SH-SY5Y (cell line): ENCODE measurements around the gene NOX1.

Experiments
- GATA2 ChIP-seq: IDR thresholded peaks from 2 replicates; pipeline ENCODE4 v1.6.1; 2011; ENCODE audit warnings: mild to moderate bottlenecking, low read depth, low read length
- GATA3 ChIP-seq: IDR thresholded peaks from 2 replicates; pipeline ENCODE4 v1.6.1; 2011; ENCODE audit warnings: low read depth, mild to moderate bottlenecking, low read length, moderate library complexity

GRCh38 chrX:100915562-100915961 lies 41.4 kb upstream of the NOX1 start:
- no peak for TF ChIP-seq GATA2
- no peak for TF ChIP-seq GATA3
